Measurements from ENCODE around the gene CHMP2A. TPM values are rescaled to one million over a fixed set of nuclear protein-coding genes. Genes with fewer than 3 reads are reported as not detected.

The CHMP2A gene
- total RNA-seq, 1 donor from 2014 or later = 115 TPM

DNA sequence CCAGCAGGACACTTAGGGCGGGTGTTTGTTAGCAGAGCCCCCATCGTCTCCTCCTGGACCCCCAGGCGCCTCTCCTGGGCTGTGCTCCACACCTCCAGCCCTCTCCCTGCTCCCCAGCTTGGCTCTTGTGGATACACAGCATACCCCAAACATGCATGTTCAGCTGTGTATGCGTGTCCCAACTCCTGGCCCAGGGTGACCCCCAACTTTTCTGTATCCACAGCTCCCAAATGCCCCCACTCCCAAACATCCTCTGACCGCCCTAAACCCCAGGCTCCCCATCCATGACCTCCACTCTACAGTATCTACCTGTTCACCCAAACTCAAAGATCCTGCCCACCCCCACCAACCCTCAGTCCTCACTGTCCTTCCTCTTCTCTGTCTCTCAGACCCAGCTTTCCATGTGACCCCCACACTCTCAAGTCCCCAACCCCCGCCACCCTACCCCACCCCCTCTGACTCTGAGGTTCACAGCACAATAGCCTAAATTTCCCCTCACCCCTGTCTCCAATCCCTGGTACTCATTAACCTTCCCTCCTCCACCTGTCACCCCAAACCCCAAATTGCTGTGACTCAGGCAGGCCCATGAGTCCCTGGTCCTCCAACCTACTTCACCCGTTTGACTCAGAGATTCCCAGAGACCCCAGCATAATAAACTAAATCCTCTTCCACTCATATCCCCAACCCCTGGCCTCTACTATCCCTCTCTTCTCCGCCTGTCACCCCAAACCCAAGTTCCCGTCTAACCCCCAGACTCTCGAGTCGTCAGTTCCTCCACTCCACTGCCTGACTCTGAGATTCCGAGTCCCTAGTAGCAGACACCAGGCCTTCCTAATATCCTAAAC, 2.5 kb upstream of the CHMP2A start:
- no peak for ATAC-seq (ENCODE audit: poor library complexity)
- DNase-seq = no peak
- intact Hi-C loops (cut with DNase I) = no loop called here

DNA sequence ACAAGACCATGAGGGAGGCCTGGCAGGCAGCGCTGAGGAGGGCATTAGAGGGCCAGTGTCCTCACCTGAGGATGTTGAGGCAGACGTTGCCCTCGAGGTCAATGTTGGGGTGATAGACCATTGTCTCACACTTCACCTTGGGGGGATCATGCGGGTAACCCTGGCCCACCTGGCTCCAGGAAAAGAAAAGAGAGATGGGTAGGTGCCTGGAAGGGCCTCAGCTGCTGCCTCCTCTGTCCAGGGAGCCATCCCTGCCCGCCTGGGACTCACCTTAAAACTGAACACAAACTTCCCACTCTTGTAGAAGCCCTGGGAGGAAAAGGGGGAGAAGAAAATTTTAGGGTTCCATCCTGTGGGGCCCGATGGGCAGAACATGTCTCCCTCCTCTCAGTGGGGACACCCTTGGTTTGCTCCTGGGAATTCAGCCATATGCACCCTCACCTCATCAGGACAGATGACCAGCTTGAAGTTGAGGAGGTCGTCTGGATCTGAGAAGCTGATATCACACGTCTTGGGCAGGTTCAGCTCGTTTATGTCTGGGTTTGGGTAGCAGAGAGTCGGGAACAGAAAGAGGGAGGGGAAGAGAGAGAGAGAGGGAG, 1.8 kb upstream of the CHMP2A start:
- no peak for DNase-seq
- ATAC-seq (ENCODE audit: poor library complexity) = no peak
- intact Hi-C loops (cut with DNase I) = no loop called here

GRCh38 chr19:58555920-58556621, 1.2 kb upstream of the CHMP2A start:
- DNase-seq = no peak
- intact Hi-C loops (cut with DNase I) = no loop called here
- no peak for ATAC-seq (ENCODE audit: poor library complexity)

- DNase-seq (no peak), ATAC-seq (ENCODE audit: poor library complexity) (no peak)
- intact Hi-C loops (cut with DNase I) = no loop called here
Observed at GRCh38 chr19:58555369-58555885, 522 bp upstream of the CHMP2A start.

DNA sequence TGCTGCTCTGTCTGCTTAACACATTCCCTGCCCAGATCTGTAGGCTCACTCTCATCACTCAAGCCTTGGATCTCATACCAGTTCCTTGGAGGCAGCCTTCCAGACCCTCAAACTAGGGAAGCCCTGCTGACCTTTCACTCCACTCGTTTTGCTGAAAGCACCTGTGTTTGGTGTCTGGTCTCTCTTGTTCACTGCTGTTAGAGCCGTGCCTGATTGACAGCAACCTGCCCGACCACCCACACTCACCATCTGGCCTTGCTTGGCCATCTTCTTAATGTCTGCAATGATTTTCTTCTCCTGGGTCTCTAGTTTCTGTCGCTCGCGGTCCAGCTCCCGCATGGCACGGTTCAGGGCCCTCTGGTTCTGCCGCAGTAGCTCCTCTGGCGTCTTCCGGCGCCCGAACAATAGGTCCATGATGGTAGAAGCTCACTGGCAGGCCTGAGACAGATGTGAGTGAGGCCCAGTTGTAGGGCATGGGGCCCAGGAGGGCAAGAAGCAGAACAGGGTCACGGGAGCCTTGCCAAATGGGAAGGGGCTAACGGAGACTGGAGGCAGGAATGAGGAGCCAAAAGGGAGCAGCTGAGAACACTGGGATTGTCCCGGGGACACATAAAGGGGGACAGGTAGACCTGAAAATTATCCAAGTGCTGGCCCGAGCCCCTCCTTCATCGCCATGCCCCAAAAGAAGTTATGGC, 959 bp downstream of the CHMP2A start:
- DNase-seq (no peak), ATAC-seq (ENCODE audit: poor library complexity) (no peak)
- intact Hi-C loops (cut with DNase I) = no loop called here

DNA sequence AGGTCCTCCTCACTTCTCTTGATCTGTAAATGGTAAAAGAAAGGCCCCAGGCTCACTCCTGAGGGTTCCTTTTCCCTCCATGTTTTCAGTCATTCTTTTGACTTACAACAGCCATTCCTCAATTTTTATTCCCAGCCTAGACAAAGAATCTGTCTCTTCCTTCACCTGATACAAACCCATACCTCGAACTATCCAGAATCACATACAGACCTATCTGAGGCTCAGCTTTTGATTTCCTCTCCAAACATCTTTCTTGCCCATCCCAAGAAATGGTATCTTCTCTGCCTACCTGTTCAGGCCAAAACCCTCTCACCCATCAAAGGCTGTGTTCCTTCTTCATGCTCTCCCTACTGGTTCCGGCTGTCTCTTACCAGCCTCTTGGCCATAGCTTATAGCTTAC, 2.2 kb downstream of the CHMP2A start:
- ATAC-seq (ENCODE audit: poor library complexity) (no peak), DNase-seq (no peak)
- intact Hi-C loops (cut with DNase I) = no loop called here

GRCh38 chr19:58551577-58552471, 3.1 kb downstream of the CHMP2A start:
- no peak for ATAC-seq (ENCODE audit: poor library complexity)
- intact Hi-C loops (cut with DNase I) = no loop called here
- no peak for DNase-seq

DNA sequence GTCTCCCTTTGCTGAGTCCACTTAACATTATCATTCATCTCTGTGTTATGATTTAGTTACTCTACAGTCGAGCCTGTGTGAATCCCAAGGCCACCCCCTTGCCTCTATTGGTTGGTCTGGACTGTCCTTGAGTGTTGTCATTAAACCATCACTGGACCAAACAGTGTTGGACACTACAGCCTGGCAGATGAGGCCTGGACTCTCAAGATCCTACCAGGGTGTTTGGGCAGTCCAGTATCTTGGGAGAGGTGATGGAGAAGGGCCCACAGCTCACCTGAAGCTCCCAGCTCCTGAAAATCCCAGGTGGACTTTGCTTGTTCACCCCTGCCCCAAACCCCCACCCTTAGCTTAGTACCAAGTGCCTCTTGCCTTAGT, 3.8 kb downstream of the CHMP2A start:
- intact Hi-C loops (cut with DNase I) = no loop called here
- ATAC-seq (ENCODE audit: poor library complexity) (no peak), DNase-seq (no peak)

DNA sequence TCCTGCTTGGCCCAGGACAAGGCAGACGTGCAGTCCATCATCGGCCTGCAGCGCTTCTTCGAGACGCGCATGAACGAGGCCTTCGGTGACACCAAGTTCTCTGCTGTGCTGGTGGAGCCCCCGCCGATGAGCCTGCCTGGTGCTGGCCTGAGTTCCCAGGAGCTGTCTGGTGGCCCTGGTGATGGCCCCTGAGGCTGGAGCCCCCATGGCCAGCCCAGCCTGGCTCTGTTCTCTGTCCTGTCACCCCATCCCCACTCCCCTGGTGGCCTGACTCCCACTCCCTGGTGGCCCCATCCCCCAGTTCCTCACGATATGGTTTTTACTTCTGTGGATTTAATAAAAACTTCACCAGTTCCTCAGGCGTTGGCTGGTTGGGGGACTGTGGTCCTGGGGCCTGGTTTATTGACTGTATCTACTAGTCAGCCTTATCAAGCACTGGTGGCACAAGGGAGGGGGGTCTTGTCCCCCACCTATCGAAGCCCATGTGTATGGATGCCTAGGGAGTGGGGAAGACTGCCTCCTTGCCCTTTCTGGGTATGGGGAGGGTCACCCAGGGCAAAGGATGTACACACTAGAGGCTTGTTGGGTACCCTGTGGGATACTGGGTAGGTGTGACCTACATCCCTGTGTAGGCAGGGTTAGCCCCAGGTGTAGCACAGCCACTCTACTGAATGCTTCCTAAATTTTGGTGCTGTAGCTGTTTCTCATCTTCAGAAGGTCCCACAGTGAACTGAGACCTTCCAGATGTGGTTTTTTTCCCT, 4.4 kb downstream of the CHMP2A start:
- intact Hi-C loops (cut with DNase I) = no loop called here
- DNase-seq = no peak
- no peak for ATAC-seq (ENCODE audit: poor library complexity)

DNA sequence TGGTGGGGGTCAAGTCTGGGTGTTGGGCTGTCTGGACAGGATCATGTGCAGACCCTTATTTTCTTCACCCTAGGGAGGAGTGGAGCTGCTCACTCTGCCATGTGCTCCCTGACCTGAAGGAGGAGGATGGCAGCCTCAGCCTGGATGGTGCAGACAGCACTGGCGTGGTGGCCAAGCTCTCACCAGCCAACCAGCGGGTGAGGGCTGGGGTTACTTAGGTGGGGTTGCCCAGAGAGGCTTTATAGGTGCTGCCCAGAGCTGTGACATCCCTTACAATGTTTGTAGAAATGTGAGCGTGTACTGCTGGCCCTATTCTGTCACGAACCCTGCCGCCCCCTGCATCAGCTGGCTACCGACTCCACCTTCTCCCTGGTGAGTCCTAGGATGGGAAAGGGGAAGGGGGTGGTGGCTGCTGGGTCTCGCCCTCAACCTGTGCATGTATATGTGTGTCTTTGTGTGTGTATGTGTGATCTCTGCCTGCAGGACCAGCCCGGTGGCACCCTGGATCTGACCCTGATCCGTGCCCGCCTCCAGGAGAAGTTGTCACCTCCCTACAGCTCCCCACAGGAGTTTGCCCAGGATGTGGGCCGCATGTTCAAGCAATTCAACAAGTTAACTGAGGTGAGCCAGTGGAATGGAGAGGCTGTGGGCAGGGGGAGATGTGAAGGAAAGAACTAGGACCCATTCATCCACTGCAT, 5.1 kb downstream of the CHMP2A start:
- DNase-seq = no peak
- ATAC-seq (ENCODE audit: poor library complexity) = no peak
- intact Hi-C loops (cut with DNase I) = no loop called here

DNA sequence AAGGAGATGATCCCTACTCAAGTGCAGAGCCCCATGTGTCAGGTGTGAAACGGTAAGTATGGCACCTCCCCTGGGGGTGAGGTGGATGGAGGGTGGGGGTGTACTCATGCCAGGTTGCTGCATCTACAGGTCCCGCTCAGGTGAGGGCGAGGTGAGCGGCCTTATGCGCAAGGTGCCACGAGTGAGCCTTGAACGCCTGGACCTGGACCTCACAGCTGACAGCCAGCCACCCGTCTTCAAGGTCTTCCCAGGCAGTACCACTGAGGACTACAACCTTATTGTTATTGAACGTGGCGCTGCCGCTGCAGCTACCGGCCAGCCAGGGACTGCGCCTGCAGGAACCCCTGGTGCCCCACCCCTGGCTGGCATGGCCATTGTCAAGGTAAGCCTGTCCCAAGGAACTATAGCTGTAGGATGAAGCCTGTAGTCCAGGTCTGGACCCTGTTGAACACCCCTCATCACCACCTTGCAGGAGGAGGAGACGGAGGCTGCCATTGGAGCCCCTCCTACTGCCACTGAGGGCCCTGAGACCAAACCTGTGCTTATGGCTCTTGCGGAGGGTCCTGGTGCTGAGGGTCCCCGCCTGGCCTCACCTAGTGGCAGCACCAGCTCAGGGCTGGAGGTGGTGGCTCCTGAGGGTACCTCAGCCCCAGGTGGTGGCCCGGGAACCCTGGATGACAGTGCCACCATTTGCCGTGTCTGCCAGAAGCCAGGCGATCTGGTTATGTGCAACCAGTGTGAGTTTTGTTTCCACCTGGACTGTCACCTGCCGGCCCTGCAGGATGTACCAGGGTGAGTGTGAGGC, 5.8 kb downstream of the CHMP2A start:
- DNase-seq (no peak), ATAC-seq (ENCODE audit: poor library complexity) (no peak)
- intact Hi-C loops (cut with DNase I) = no loop called here

DNA sequence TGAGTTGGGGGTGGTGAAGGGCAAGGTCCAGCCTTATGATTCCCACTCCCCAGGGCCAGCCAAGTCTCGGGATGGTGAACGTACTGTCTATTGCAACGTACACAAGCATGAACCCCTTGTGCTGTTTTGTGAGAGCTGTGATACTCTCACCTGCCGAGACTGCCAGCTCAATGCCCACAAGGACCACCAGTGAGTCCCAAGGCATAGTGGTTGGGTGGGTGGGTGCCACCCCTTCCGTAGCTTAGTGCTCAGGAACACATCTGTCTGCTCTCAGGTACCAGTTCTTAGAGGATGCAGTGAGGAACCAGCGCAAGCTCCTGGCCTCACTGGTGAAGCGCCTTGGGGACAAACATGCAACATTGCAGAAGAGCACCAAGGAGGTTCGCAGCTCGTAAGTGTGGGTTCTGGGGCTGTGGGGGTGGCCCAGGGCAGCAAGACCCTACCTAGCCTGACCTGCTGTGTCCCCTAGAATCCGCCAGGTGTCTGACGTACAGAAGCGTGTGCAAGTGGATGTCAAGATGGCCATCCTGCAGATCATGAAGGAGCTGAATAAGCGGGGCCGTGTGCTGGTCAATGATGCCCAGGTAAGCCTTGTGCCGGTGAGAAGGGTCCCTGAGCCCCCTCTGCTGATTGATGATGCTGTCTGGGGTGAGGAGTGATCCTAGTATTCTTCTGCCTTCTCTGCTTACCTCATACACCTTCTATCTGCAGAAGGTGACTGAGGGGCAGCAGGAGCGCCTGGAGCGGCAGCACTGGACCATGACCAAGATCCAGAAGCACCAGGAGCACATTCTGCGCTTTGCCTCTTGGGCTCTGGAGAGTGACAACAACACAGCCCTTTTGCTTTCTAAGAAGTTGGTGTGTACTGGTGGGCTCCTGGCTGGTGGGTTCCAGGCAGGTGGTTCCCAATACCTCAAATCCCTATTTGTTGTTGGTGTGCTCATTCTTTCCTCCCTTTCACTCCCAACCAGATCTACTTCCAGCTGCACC, 7.3 kb downstream of the CHMP2A start:
- DNase-seq = no peak

DNA sequence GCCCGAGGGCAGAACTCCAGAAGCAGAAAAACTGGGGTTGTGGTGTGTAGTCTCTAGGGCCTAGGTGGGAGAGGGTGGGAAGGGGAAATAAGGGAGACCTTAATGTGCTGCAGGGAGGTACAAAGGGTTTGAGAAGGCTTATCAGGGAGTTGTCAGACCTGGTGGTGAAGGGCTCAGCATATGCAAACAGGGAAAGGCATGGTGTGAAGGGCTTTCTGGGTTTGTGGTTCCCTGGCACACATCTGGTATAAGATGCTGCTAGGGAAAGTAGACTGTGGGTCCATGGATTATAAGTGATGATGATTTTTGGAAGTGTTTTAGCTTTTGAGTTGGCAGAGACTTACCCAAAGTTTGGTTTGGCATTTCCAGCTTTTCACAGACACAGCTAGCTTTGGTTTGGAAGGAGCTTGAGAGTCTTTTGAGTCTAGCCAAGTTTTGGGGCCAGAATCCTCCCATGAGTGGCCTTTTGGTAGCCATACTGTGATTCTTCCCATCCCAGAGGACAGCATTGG, 8.8 kb downstream of the CHMP2A start:
- ATAC-seq (ENCODE audit: poor library complexity) = no peak
- no peak for DNase-seq
- intact Hi-C loops (cut with DNase I) = no loop called here

More for the DNA sequence above, 7.3 kb downstream of the CHMP2A start:
- intact Hi-C loops (cut with DNase I) = no loop called here
- ATAC-seq (ENCODE audit: poor library complexity) = no peak

DNA sequence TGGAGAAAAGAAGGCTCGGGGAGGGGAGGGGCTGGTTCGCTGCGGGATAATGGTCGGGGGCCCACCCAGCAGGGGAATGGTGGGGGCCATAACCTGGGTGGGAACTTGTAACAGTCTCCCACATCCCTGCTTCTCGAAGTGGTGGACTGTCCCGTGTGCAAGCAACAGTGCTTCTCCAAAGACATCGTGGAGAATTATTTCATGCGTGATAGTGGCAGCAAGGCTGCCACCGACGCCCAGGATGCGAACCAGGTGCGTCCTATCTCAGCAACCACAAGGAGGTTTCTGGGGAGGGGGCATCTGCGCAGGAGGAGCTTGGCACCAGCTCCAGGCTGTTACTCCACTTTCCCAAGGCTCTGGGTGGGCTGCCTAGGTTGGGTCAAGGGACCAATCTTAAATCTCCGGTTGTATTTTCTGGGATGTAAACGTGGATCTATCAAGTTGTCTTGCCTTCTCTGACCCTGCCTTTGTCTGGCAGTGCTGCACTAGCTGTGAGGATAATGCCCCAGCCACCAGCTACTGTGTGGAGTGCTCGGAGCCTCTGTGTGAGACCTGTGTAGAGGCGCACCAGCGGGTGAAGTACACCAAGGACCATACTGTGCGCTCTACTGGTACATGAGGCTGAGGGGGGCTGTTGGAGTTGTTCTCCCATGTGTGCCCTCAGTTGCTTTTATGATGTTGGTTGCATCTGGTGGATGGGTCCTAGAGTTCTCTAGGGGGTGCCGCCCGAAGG, 9.5 kb downstream of the CHMP2A start:
- ATAC-seq (ENCODE audit: poor library complexity) = no peak
- intact Hi-C loops (cut with DNase I) = no loop called here

More for the DNA sequence above, 9.5 kb downstream of the CHMP2A start:
- DNase-seq = no peak

Measured in Right ventricle myocardium superior (tissue), 1 donor.